K562 (cell line): Measurements from ENCODE around the gene MMUT. TPM values are rescaled to one million over a fixed set of nuclear protein-coding genes. Genes with fewer than 3 reads are reported as not detected.
A peak's percentile ranks its signal among the peaks of the same experiment; 100 is the strongest.

ENCODE experiments used
- ATAC-seq: fragments of 200-7000 bp; cut with Tn5 transposase; 3 replicates; pipeline ENCODE4 v1.9.1; 2020; ENCODE audit warnings: moderate library complexity
- BruUV-seq: library from RNA; stranded (reverse); fragments of 400-500 nt; replicated peaks from 2 replicates; lab custom pipeline; 2021; lab: Mats Ljungman, UMichigan
- CTCF ChIA-PET: fragments of 300-600 bp; formaldehyde crosslinking; extraction: SDS; loops from one replicate; lab custom pipeline; 2021; ENCODE audit warnings: low intra/inter-chr PET ratio; lab: Yijun Ruan, JAX
- POLR2A ChIA-PET: fragments of 300-600, 350-650 bp; sonication (Branson Sonifier 250); formaldehyde crosslinking; extraction: SDS; loops from one replicate; lab custom pipeline; 2021; ENCODE audit warnings: antibody characterized with exemption, inconsistent platforms; lab: Yijun Ruan, JAX
- DNase-seq, 4 experiments: peaks; one replicate each; pipeline versions ENCODE4 v3.0.0 to v3.0.0-alpha.2; 2011 to 2018; ENCODE audit warnings: low spot score in 3 of 4, mixed read lengths in 3 of 4; ENCODE audit errors: extremely low read depth in 1 of 4
- FAIRE-seq: peaks from 2 replicates; lab custom pipeline; 2011; peaks lifted over from hg19 to GRCh38; lab: Jason Lieb, UNC
- H2AFZ ChIP-seq: 2 replicates; pipeline ENCODE4 v1.6.0; 2011; ENCODE audit warnings: low read depth, low read length, control low read depth, inconsistent platforms
- H3K27ac ChIP-seq: fragments of 200-600 bp; 3 replicates; pipeline ENCODE4 v1.8.0; 2011; ENCODE audit warnings: low read depth, mild to moderate bottlenecking, control low read depth, inconsistent platforms, low read length, moderate library complexity, mixed read lengths; ENCODE audit errors: extremely low read depth
- H3K27me3 ChIP-seq, 2 experiments: fragments of 300-600 bp in 1 of 2; 2 replicates in 1 of 2; 3 replicates in 1 of 2; pipeline versions ENCODE4 v1.6.0 to v1.8.0; 2011; ENCODE audit warnings: inconsistent platforms in 2 of 2, low read length in 2 of 2, mild to moderate bottlenecking in 1 of 2, mixed read lengths in 1 of 2, moderate library complexity in 1 of 2; ENCODE audit not compliant: control insufficient read depth in 2 of 2, insufficient read depth in 2 of 2
- H3K36me3 ChIP-seq: fragments of 300-600 bp; 3 replicates; pipeline ENCODE4 v1.8.0; 2011; ENCODE audit warnings: mild to moderate bottlenecking, low read length, inconsistent platforms; ENCODE audit not compliant: control insufficient read depth, insufficient read depth
- H3K4me1 ChIP-seq, 2 experiments: fragments of 200-600 bp in 1 of 2; replicated peaks in 1 of 2; 2 replicates in 1 of 2; 3 replicates in 1 of 2; pipeline versions ENCODE4 v1.5.1 to v1.8.0; 2011; ENCODE audit warnings: inconsistent platforms in 2 of 2, low read length in 2 of 2, mild to moderate bottlenecking in 1 of 2, mixed read lengths in 1 of 2, moderate library complexity in 1 of 2; ENCODE audit not compliant: control insufficient read depth in 2 of 2, insufficient read depth in 2 of 2
- H3K4me2 ChIP-seq: 2 replicates; pipeline ENCODE4 v1.6.1; 2011; ENCODE audit warnings: low read length, control low read depth, inconsistent platforms, mixed read lengths; ENCODE audit not compliant: insufficient read depth
- H3K4me3 ChIP-seq: fragments of 200-600 bp; sonication (generic), shearing (Covaris generic); 2 replicates; pipeline ENCODE4 v1.5.1; 2016; ENCODE audit warnings: control low read depth, inconsistent platforms
- H3K79me2 ChIP-seq: fragments of 200-600 bp; 3 replicates; pipeline ENCODE4 v1.8.0; 2011; ENCODE audit warnings: low read length, inconsistent platforms; ENCODE audit not compliant: control insufficient read depth, insufficient read depth
- H3K9ac ChIP-seq, 2 experiments: 2 replicates each; pipeline versions ENCODE4 v1.6.0 to v1.6.1; 2011; ENCODE audit warnings: low read depth in 2 of 2, low read length in 2 of 2, control low read depth in 1 of 2, inconsistent platforms in 1 of 2, mild to moderate bottlenecking in 1 of 2, mixed read lengths in 1 of 2; ENCODE audit not compliant: insufficient read depth in 1 of 2
- H3K9me1 ChIP-seq: one replicate; pipeline ENCODE4 v1.6.0; 2011; ENCODE audit warnings: inconsistent platforms, mild to moderate bottlenecking, low read length, moderate library complexity; ENCODE audit not compliant: control insufficient read depth, insufficient read depth
- H3K9me3 ChIP-seq: replicated peaks from 2 replicates; pipeline ENCODE4 v1.5.1; 2011; ENCODE audit warnings: low read depth, low read length, inconsistent platforms; ENCODE audit not compliant: control insufficient read depth, insufficient read depth
- H4K20me1 ChIP-seq: replicated peaks from 2 replicates; pipeline ENCODE4 v1.6.1; 2011; ENCODE audit warnings: low read length, inconsistent platforms, mixed read lengths; ENCODE audit not compliant: control insufficient read depth, insufficient read depth
- AFF1 ChIP-seq, 2 experiments: fragments of 450-650 bp; IDR thresholded peaks; 2 replicates each; pipeline ENCODE4 v1.6.1; 2018; ENCODE audit warnings: mild to moderate bottlenecking in 2 of 2, low read depth in 1 of 2; ENCODE audit not compliant: partially characterized antibody in 2 of 2
- NFIC ChIP-seq: fragments of 450-650 bp; IDR thresholded peaks from 2 replicates; pipeline ENCODE4 v1.6.1; 2017; ENCODE audit warnings: mild to moderate bottlenecking, inconsistent platforms
- ZBTB7A ChIP-seq: IDR thresholded peaks from 2 replicates; pipeline ENCODE4 v1.6.1; 2011; ENCODE audit warnings: low read depth, mild to moderate bottlenecking, low read length, moderate library complexity, borderline replicate concordance; ENCODE audit not compliant: control insufficient read depth
- WGBS: fragments of 100-300 bp; shearing (Covaris generic); methylation state at CpG from one replicate; pipeline ENCODE4 v1.1.6; 2016; ENCODE audit warnings: low coverage, mixed read lengths; ENCODE audit not compliant: insufficient coverage; ENCODE audit errors: missing lambda C conversion rate; 5-methylcytosine and 5-hydroxymethylcytosine counted together
- in situ Hi-C: fragments of 300-500 bp; cut with MboI; formaldehyde crosslinking; loops from 4 replicates; pipeline ENCODE4 v1.15.0; 2018; ENCODE audit warnings: inconsistent platforms, mixed read lengths
- intact Hi-C: fragments of 100-400 bp; cut with micrococcal nuclease; formaldehyde crosslinking; loops from 2 replicates; pipeline ENCODE4 v1.14.2; 2022
- polyA plus RNA-seq, 8 experiments: library from polyadenylated mRNA; depleted of rRNA in 4 of 8; stranded (reverse) in 5 of 8; unstranded in 3 of 8; fragments of >200 nt; fragmentation: Nextera tagmentation in 2 of 8; fragmentation: Illumina TruSeq in 1 of 8; extraction: Ambion mirVana in 2 of 8; extraction: Trizol in 1 of 8; gene quantifications; 2 replicates each; pipeline versions ENCODE4 v1.2.1 to v1.2.3, GENCODE V29; 2011 to 2014; ENCODE audit warnings: inconsistent platforms in 1 of 8, missing spikeins in 1 of 8
- total RNA-seq, 7 experiments: library from RNA; depleted of rRNA in 6 of 7; stranded (reverse); fragments of >200 nt in 6 of 7; fragmentation: Illumina TruSeq in 2 of 7; extraction: Trizol in 2 of 7; gene quantifications; 2 replicates each; pipeline versions ENCODE4 v1.2.1 to v1.2.3, GENCODE V29; 2011 to 2021; ENCODE audit warnings: low replicate concordance in 1 of 7

Gene MMUT
- total and polyA plus RNA-seq, 9 of the 15 experiments (the other 6 are each of a cell fraction or from before 2014, with no cell fraction given), result 7.1 to 26.4 (median 16.0) TPM

GRCh38 chr6:49479308-49479970, 16.4 kb upstream of the MMUT start:
- 82% methylated on average over 3 of the region's 3 CpGs for WGBS
- BruUV-seq, result no TSS peak
- TF ChIP-seq AFF1 (IDR thresholded peaks at IDR 0.05; ENCODE audit: low read depth in 1 of 2, partially characterized antibody in 2 of 2) (peak in 1 of 2 experiments; percentile 80), NFIC (peak; percentile 20; the same call in 1 of the 2 replicates), ZBTB7A (no peak)
- Histone ChIP-seq H3K4me2 (no peak overlapping the region), H4K20me1 (no peaks in the 10 kb centered on the region), H3K79me2 (no peaks in the 10 kb centered on the region), H3K4me3 (no peak overlapping the region), H3K27ac (no peak overlapping the region), H3K9me1 (no peaks in the 10 kb centered on the region), H3K36me3 (peaks cover 5% of the 10 kb centered on the region), H3K27me3 (no peaks in the 10 kb centered on the region), H3K9me3 (no peaks in the 10 kb centered on the region; the same call in 1 of the 2 replicates), H2AFZ (no peak overlapping the region), H3K9ac (no peak overlapping the region), H3K4me1 (peaks cover 0 to 5% of the 10 kb centered on the region in 2 experiments; a peak in 1 of 5 replicates)
- ChIA-PET CTCF (no interaction called here), POLR2A (interaction anchor here (1.4 kb wide), 1 partner anchor 11 kb away, joined by 3 read pairs; no protein-coding TSS in a partner anchor)
- DNase-seq (no peak), ATAC-seq (no peak), FAIRE-seq (no peak)
- in situ Hi-C loops, result no loop called here
- intact Hi-C loops, result no loop called here
